HL-60 (cell line): ENCODE data around the gene ELOVL6.

Experiments used
- CTCF ChIP-seq: IDR thresholded peaks from one replicate; pipeline ENCODE4 v1.5.1; 2011; ENCODE audit warnings: low read length, control low read depth, inconsistent platforms; ENCODE audit not compliant: insufficient read depth
- GABPA ChIP-seq: IDR thresholded peaks from 2 replicates; pipeline ENCODE4 v1.6.1; 2012; ENCODE audit warnings: low read depth
- POLR2AphosphoS5 ChIP-seq: IDR thresholded peaks from 2 replicates; pipeline ENCODE4 v1.6.1; 2012; ENCODE audit warnings: low read depth
- REST ChIP-seq: IDR thresholded peaks from 2 replicates; pipeline ENCODE4 v1.6.1; 2012; ENCODE audit warnings: low read depth; ENCODE audit not compliant: insufficient replicate concordance
- SPI1 ChIP-seq: IDR thresholded peaks from 2 replicates; pipeline ENCODE4 v1.6.1; 2012; ENCODE audit warnings: low read depth, mild to moderate bottlenecking, borderline replicate concordance

GRCh38 chr4:110025718-110026117 lies 172.7 kb downstream of the ELOVL6 start:
- no peak for TF ChIP-seq CTCF
- TF ChIP-seq POLR2AphosphoS5 = no peak
- TF ChIP-seq GABPA = no peak
- TF ChIP-seq REST = no peak
- no peak for TF ChIP-seq SPI1
